Right lobe of liver (tissue), 6 donors: ENCODE data around the gene DEUP1. TPM values are rescaled to one million over a fixed set of nuclear protein-coding genes. Genes with fewer than 3 reads are reported as not detected.

Experiments used
- ATAC-seq, 4 donors: fragments of 200-7000 bp; cut with Tn5 transposase; one replicate each; pipeline ENCODE4 v1.9.1; 2020; ENCODE audit warnings: mild to moderate bottlenecking in 4 of 4, moderate library complexity in 4 of 4
- DNase-seq, 3 donors: peaks; one replicate each; pipeline ENCODE4 v3.0.0-alpha.2; 2020
- H3K27ac ChIP-seq, 3 donors: fragments of 200-600 bp; one replicate each; pipeline ENCODE4 v1.8.0; 2022
- H3K27me3 ChIP-seq, 2 donors: fragments of 200-600 bp; one replicate each; pipeline ENCODE4 v1.8.0; 2022
- H3K36me3 ChIP-seq, 4 donors: fragments of 200-600 bp; sonication (generic) in 1 of 4; one replicate each; pipeline versions ENCODE4 v1.5.1 to v1.8.0; 2017 to 2022; ENCODE audit warnings: control low read depth in 1 of 4
- H3K4me1 ChIP-seq, 4 donors: fragments of 200-600 bp; sonication (generic) in 1 of 4; one replicate each; pipeline versions ENCODE4 v1.5.1 to v1.8.0; 2017 to 2022; ENCODE audit warnings: control low read depth in 1 of 4
- H3K4me3 ChIP-seq, 3 donors: fragments of 200-600 bp; one replicate each; pipeline ENCODE4 v1.8.0; 2022
- H3K9me3 ChIP-seq, 4 donors: fragments of 200-600 bp; sonication (generic) in 1 of 4; one replicate each; pipeline versions ENCODE4 v1.5.1 to v1.8.0; 2017 to 2022; ENCODE audit warnings: control low read depth in 1 of 4
- CTCF ChIP-seq, 4 donors: fragments of 200-600 bp in 3 of 4; fragments of 450-650 bp in 1 of 4; IDR thresholded peaks; one replicate each; pipeline versions ENCODE4 v1.5.1 to v1.8.0; 2016 to 2022; ENCODE audit warnings: antibody characterized with exemption in 4 of 4, mild to moderate bottlenecking in 2 of 4
- POLR2A ChIP-seq: fragments of 450-650 bp; IDR thresholded peaks from one replicate; pipeline ENCODE4 v1.6.1; 2017; ENCODE audit warnings: antibody characterized with exemption, mild to moderate bottlenecking
- WGBS: methylation state at CpG from one replicate; pipeline ENCODE4 v1.1.6; 2018; ENCODE audit warnings: low coverage, low lambda C conversion rate; ENCODE audit not compliant: insufficient coverage; ENCODE audit errors: missing lambda C conversion rate; 5-methylcytosine and 5-hydroxymethylcytosine counted together
- intact Hi-C, 2 donors: fragments of 100-400 bp; cut with DNase I; formaldehyde crosslinking; loops; one replicate each; pipeline versions ENCODE4 v1.11.2 to v1.14.1; 2022
- total RNA-seq, 6 experiments: library from RNA; depleted of rRNA in 2 of 6; stranded (reverse); fragments of >200 nt in 2 of 6; fragmentation: NEBNext Ultra II Directional in 3 of 6; extraction: Animal tissue kit (Norgen Biotek cat#: 25700) in 3 of 6; gene quantifications; one replicate each; pipeline versions ENCODE4 v1.1.0 to v1.2.4, GENCODE V29; 2016 to 2023
- donor health status: DM: no; HTN: yes; CAD: no.
- donor health status: DM: no; HTN: no; CAD: no.
- donor health status: DM: no; HTN: no; CAD: no.
- donor health status: DM: no; HTN: yes; CAD: no.
- donor health status: DM: no; HTN: yes; CAD: no.

The DEUP1 gene
- total RNA-seq, 6 experiments from 2014 or later: not detected

- ATAC-seq: peak in 1 of 4 donors; percentile 39
- Histone ChIP-seq H3K36me3 (no peaks in the 10 kb centered on the region), H3K27ac (no peak overlapping the region), H3K4me3 (no peak overlapping the region), H3K27me3 (no peaks in the 10 kb centered on the region), H3K9me3 (no peaks in the 10 kb centered on the region), H3K4me1 (no peaks in the 10 kb centered on the region)
- intact Hi-C loops: no loop called here
- DNase-seq: no peak
- 78% methylated on average over 2 of the region's 2 CpGs for WGBS
- no peak for TF ChIP-seq CTCF (IDR thresholded peaks at IDR 0.05)
- TF ChIP-seq POLR2A: no peak
Measured at GRCh38 chr11:93340223-93340622, 9.7 kb downstream of the DEUP1 start.

- Histone ChIP-seq H3K4me3 (no peak overlapping the region), H3K9me3 (no peaks in the 10 kb centered on the region), H3K36me3 (no peaks in the 10 kb centered on the region), H3K27me3 (no peaks in the 10 kb centered on the region), H3K4me1 (no peaks in the 10 kb centered on the region), H3K27ac (no peak overlapping the region)
- ATAC-seq (no peak), DNase-seq (no peak)
- TF ChIP-seq CTCF (IDR thresholded peaks at IDR 0.05): no peak
- no peak for TF ChIP-seq POLR2A
- intact Hi-C loops: no loop called here
- WGBS: 84% methylated on average over 2 of the region's 2 CpGs
Measured at GRCh38 chr11:93344855-93345333, 14.4 kb downstream of the DEUP1 start.

GRCh38 chr11:93348930-93349329 lies 18.4 kb downstream of the DEUP1 start:
- H3K36me3 ChIP-seq: no peaks in the 10 kb centered on the region
- no peaks in the 10 kb centered on the region for H3K27me3 ChIP-seq
- H3K9me3 ChIP-seq: no peaks in the 10 kb centered on the region
- WGBS: 79% methylated on average over 2 of the region's 2 CpGs
- intact Hi-C loops: no loop called here
- DNase-seq (no peak), ATAC-seq (no peak)
- TF ChIP-seq CTCF (IDR thresholded peaks at IDR 0.05) (no peak), POLR2A (no peak)
- no peaks in the 10 kb centered on the region for H3K4me1 ChIP-seq
- H3K27ac ChIP-seq: no peak overlapping the region
- no peak overlapping the region for H3K4me3 ChIP-seq

GRCh38 chr11:93350835-93351234 lies 20.3 kb downstream of the DEUP1 start:
- WGBS: 95% methylated on average over 6 of the region's 6 CpGs
- no peaks in the 10 kb centered on the region for H3K36me3 ChIP-seq
- TF ChIP-seq POLR2A (no peak), CTCF (IDR thresholded peaks at IDR 0.05) (no peak)
- ATAC-seq (no peak), DNase-seq (no peak)
- no peak overlapping the region for H3K4me3 ChIP-seq
- intact Hi-C loops: no loop called here
- no peak overlapping the region for H3K27ac ChIP-seq
- H3K9me3 ChIP-seq: no peaks in the 10 kb centered on the region
- H3K27me3 ChIP-seq: no peaks in the 10 kb centered on the region
- H3K4me1 ChIP-seq: no peaks in the 10 kb centered on the region

- intact Hi-C loops: no loop called here
- no peaks in the 10 kb centered on the region for H3K9me3 ChIP-seq
- no peaks in the 10 kb centered on the region for H3K36me3 ChIP-seq
- no peaks in the 10 kb centered on the region for H3K27me3 ChIP-seq
- no peak overlapping the region for H3K4me3 ChIP-seq
- H3K27ac ChIP-seq: no peak overlapping the region
- TF ChIP-seq POLR2A (no peak), CTCF (IDR thresholded peaks at IDR 0.05) (no peak)
- no peak for ATAC-seq
- 76% methylated on average over 1 of the region's 1 CpG for WGBS
- no peak for DNase-seq
- H3K4me1 ChIP-seq: no peaks in the 10 kb centered on the region
Measured at GRCh38 chr11:93359396-93359795, 28.9 kb downstream of the DEUP1 start.
